Endothelial cell of umbilical vein (primary cell): Measurements from ENCODE around the gene NSFL1C.

Experiments
- POLR2A ChIP-seq: IDR thresholded peaks from 2 replicates; pipeline ENCODE4 v1.6.1; 2012; ENCODE audit warnings: low read depth, mild to moderate bottlenecking, control low read depth, low read length
- POLR2AphosphoS5 ChIP-seq: IDR thresholded peaks from 2 replicates; pipeline ENCODE4 v1.6.1; 2012; ENCODE audit warnings: low read depth, mild to moderate bottlenecking, control low read depth, low read length, moderate library complexity; ENCODE audit not compliant: insufficient read depth
- TF ChIP-seq, protein P1 (sequence below), 2 donors: IDR thresholded peaks; 1 replicate in 1 of 2; 2 replicates in 1 of 2; pipeline ENCODE4 v1.5.1; 2011; ENCODE audit warnings: low read length in 2 of 2, mild to moderate bottlenecking in 2 of 2, moderate library complexity in 2 of 2, control low read depth in 1 of 2, inconsistent platforms in 1 of 2, low read depth in 1 of 2; ENCODE audit not compliant: insufficient read depth in 1 of 2; ENCODE audit errors: extremely low read depth in 1 of 2

- no peak for TF ChIP-seq POLR2AphosphoS5
- TF ChIP-seq, protein P1, sequence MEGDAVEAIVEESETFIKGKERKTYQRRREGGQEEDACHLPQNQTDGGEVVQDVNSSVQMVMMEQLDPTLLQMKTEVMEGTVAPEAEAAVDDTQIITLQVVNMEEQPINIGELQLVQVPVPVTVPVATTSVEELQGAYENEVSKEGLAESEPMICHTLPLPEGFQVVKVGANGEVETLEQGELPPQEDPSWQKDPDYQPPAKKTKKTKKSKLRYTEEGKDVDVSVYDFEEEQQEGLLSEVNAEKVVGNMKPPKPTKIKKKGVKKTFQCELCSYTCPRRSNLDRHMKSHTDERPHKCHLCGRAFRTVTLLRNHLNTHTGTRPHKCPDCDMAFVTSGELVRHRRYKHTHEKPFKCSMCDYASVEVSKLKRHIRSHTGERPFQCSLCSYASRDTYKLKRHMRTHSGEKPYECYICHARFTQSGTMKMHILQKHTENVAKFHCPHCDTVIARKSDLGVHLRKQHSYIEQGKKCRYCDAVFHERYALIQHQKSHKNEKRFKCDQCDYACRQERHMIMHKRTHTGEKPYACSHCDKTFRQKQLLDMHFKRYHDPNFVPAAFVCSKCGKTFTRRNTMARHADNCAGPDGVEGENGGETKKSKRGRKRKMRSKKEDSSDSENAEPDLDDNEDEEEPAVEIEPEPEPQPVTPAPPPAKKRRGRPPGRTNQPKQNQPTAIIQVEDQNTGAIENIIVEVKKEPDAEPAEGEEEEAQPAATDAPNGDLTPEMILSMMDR (IDR thresholded peaks at IDR 0.05; ENCODE audit: extremely low read depth in 1 of 2, insufficient read depth in 1 of 2, low read depth in 1 of 2, low read length in 2 of 2) = no peak
- no peak for TF ChIP-seq POLR2A
These were observed 35.5 kb downstream of the NSFL1C start for GRCh38 chr20:1431158-1431557.
